Psoas muscle (tissue), 8 donors: ENCODE data around the gene SPATA13. TPM values are rescaled to one million over a fixed set of nuclear protein-coding genes. Genes with fewer than 3 reads are reported as not detected.

ENCODE experiments used
- ATAC-seq, 4 donors: fragments of 200-7000 bp; cut with Tn5 transposase; one replicate each; pipeline ENCODE4 v1.9.1; 2020; ENCODE audit warnings: moderate library complexity in 3 of 4, mild to moderate bottlenecking in 2 of 4
- DNase-seq, 2 donors: peaks; one replicate each; pipeline ENCODE4 v3.0.0-alpha.2; 2020
- H3K27ac ChIP-seq: fragments of 200-600 bp; one replicate; pipeline ENCODE4 v1.8.0; 2022
- H3K27me3 ChIP-seq, 3 donors: fragments of 200-600 bp in 1 of 3; one replicate each; pipeline versions ENCODE4 v1.6.1 to v1.8.0; 2013 to 2022; ENCODE audit warnings: low read length in 2 of 3, mild to moderate bottlenecking in 2 of 3, moderate library complexity in 1 of 3; ENCODE audit not compliant: insufficient read depth in 3 of 3
- H3K36me3 ChIP-seq, 2 donors: fragments of 200-600 bp in 1 of 2; one replicate each; pipeline versions ENCODE4 v1.6.1 to v1.8.0; 2013 to 2022; ENCODE audit warnings: low read depth in 1 of 2, mild to moderate bottlenecking in 1 of 2, moderate library complexity in 1 of 2; ENCODE audit not compliant: insufficient read depth in 1 of 2
- H3K4me1 ChIP-seq: fragments of 200-600 bp; one replicate; pipeline ENCODE4 v1.8.0; 2022
- H3K4me3 ChIP-seq: fragments of 200-600 bp; one replicate; pipeline ENCODE4 v1.8.0; 2022; ENCODE audit warnings: mild to moderate bottlenecking
- H3K9me3 ChIP-seq: fragments of 200-600 bp; one replicate; pipeline ENCODE4 v1.8.0; 2022
- WGBS, 3 donors: extraction: QIAGEN DNeasy Blood & Tissue Kit; methylation state at CpG; one replicate each; pipeline versions ENCODE4 v1.1.6 to v1.1.7; 2013; 5-methylcytosine and 5-hydroxymethylcytosine counted together
- intact Hi-C, 2 donors: fragments of 100-400 bp; cut with DNase I; formaldehyde crosslinking; loops; one replicate each; pipeline versions ENCODE4 v1.11.0 to v1.14.2; 2022
- polyA plus RNA-seq, 3 donors: library from polyadenylated mRNA; stranded (reverse); fragments of 200-250 nt; gene quantifications; one replicate each; pipeline ENCODE4 v1.2.3, GENCODE V29; 2013
- total RNA-seq, 4 donors: library from RNA; stranded (reverse); fragmentation: NEBNext Ultra II Directional in 2 of 4; extraction: Animal tissue kit (Norgen Biotek cat#: 25700) in 2 of 4; gene quantifications; one replicate each; pipeline versions ENCODE4 v1.2.1 to v1.2.4, GENCODE V29; 2021 to 2023
- TF ChIP-seq, protein P1 (sequence below): fragments of 200-600 bp; IDR thresholded peaks from one replicate; pipeline ENCODE4 v1.8.0; 2022; ENCODE audit warnings: antibody characterized with exemption
- donor health status: healthy with polysubstance abuse.
- donor health status: DM: no; HTN: no; CAD: no; lungs with moderate emphysema.
- donor health status: Bipolar disorder and iron deficiency.
- donor health status: healthy.
- donor health status: DM: yes; HTN: yes; CAD: no.
- donor health status: DM: no; HTN: no; CAD: no.
- donor health status: DM: no; HTN: no; CAD: no.
- donor health status: DM: yes; HTN: yes; CAD: no.

The SPATA13 gene
- total and polyA plus RNA-seq, 7 donors: 0.87 to 5.8 (median 2.5) TPM

DNA sequence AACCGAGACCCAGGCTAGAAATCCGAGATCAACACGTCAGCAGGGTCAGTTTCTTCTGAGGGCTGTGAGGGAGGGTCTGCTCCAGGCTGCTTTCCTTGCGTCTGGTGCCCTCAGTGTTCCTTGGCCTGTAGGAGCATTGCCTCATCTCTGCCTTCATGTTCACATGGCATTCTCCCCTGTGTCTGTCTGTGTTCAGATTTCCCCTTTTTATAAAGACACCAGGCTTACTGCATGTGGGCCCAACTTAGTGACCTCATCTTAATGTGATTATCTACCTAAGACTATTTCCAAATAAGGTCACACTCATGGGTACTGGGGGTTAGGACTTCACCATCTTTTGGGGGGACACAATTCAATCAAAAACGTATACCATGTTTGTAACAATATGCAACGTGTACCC lies 91.6 kb downstream of the SPATA13 start:
- ATAC-seq (no peak), DNase-seq (no peak)
- intact Hi-C loops: no loop called here
- H3K4me3 ChIP-seq: no peak overlapping the region
- no peaks in the 10 kb centered on the region for H3K36me3 ChIP-seq
- no peak overlapping the region for H3K27ac ChIP-seq
- no peaks in the 10 kb centered on the region for H3K9me3 ChIP-seq
- TF ChIP-seq, protein P1, sequence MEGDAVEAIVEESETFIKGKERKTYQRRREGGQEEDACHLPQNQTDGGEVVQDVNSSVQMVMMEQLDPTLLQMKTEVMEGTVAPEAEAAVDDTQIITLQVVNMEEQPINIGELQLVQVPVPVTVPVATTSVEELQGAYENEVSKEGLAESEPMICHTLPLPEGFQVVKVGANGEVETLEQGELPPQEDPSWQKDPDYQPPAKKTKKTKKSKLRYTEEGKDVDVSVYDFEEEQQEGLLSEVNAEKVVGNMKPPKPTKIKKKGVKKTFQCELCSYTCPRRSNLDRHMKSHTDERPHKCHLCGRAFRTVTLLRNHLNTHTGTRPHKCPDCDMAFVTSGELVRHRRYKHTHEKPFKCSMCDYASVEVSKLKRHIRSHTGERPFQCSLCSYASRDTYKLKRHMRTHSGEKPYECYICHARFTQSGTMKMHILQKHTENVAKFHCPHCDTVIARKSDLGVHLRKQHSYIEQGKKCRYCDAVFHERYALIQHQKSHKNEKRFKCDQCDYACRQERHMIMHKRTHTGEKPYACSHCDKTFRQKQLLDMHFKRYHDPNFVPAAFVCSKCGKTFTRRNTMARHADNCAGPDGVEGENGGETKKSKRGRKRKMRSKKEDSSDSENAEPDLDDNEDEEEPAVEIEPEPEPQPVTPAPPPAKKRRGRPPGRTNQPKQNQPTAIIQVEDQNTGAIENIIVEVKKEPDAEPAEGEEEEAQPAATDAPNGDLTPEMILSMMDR: no peak
- H3K27me3 ChIP-seq: no peaks in the 10 kb centered on the region
- 75 to 91% (median 90%) methylated on average over 6 of the region's 6 CpGs for WGBS, 3 donors
- H3K4me1 ChIP-seq: no peaks in the 10 kb centered on the region

DNA sequence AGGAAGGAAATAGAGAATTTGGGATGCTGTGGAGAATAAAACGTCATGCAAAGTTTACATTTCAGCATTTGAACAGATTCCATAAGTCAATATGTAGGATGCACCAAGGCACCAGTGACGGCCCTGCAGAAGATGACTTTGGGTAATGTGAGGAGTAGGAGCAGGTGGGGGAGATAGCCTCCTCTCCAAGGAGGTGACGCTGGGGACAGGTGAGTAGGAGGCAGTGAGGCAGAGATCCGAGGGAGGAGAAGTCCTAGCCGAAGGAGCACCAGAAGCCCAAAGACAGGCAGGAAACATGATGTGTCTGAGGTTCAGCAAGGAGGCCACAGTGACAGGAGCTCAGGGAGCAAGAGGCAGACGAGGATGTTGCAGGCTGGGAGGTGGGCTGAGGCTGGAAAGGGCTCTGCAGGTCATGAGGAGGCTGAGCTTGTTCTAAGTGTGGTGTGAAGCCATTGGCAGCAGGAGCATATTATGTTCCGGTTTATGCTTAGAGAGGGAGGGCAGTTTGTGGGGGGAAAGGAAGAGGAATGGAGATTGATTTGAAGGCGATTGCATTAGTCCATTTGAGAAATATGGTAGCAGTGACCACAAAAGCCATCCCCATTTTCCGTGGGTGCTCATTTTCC lies 93.1 kb downstream of the SPATA13 start:
- Histone ChIP-seq H3K4me3 (no peak overlapping the region), H3K27ac (no peak overlapping the region), H3K27me3 (no peaks in the 10 kb centered on the region), H3K36me3 (no peaks in the 10 kb centered on the region), H3K4me1 (no peaks in the 10 kb centered on the region), H3K9me3 (no peaks in the 10 kb centered on the region)
- ATAC-seq: no peak
- intact Hi-C loops: no loop called here
- no peak for DNase-seq
- 81 to 84% (median 84%) methylated on average over 9 of the region's 9 CpGs for WGBS, 3 donors
- TF ChIP-seq, protein P1: no peak

DNA sequence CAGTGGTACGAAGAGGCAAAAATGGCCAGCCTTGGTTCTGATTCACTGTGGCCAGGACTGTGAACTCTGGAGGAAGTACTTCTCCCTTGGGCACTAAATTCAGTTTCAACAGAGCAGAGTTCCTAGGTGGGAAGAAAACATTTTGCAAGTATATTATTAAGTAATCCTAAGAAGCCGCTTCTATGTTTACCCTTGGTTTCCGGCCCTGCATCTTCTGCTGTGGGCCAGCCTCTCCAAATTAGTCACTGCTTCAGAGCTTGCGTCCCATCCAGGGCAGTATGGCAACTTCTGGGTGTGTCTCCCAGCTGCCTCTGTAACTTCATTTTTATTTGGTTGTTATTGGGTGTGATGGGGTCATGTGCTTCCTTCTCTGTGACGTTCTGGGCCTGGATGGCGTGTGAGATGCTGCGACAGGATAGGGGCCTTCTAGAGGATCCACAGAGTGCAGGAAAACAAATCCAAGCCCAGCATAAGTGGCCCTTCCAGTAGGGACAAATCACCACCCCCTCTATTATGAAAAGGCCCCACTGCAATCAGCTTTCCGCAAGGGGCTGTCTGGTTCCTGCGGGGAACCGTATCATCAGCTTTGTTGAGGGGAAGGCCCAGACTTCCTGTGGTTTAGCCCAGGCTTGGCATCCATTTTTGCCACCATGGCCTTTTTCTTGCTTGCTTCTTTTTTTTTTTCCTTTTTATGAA lies 93.8 kb downstream of the SPATA13 start:
- ATAC-seq: no peak
- no peak overlapping the region for H3K4me3 ChIP-seq
- H3K27ac ChIP-seq: no peak overlapping the region
- no peaks in the 10 kb centered on the region for H3K9me3 ChIP-seq
- no peaks in the 10 kb centered on the region for H3K27me3 ChIP-seq
- no peaks in the 10 kb centered on the region for H3K36me3 ChIP-seq
- no peak for DNase-seq
- no peaks in the 10 kb centered on the region for H3K4me1 ChIP-seq
- 74 to 90% (median 86%) methylated on average over 10 of the region's 10 CpGs for WGBS, 3 donors
- TF ChIP-seq, protein P1: no peak
- intact Hi-C loops: no loop called here

DNA sequence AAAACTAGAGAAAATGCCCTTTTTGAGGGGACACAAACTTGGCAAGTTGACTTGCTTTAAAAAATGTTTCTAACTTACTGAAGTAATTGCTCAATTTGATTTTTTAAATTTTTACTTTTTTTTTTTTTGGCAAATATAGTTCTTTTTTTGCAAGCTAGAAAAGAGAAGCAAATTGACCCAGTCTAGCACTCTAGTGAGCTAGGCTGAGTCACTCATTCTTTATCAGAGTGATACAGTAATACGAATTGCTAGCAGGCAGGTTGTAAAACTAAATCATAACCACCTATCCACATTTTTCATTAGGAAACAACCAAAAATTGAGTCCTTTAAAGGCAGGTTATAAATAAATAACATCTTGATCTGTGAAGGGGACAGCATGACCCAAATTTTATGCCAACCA lies 97.0 kb downstream of the SPATA13 start:
- DNase-seq (no peak), ATAC-seq (no peak)
- intact Hi-C loops: no loop called here
- TF ChIP-seq, protein P1: no peak
- no peak overlapping the region for H3K4me3 ChIP-seq
- H3K9me3 ChIP-seq: no peaks in the 10 kb centered on the region
- no peaks in the 10 kb centered on the region for H3K36me3 ChIP-seq
- 78 to 92% (median 86%) methylated on average over 1 of the region's 1 CpG for WGBS, 3 donors
- peaks cover 0 to 1% (median 0%) of the 10 kb centered on the region in 3 donors for H3K27me3 ChIP-seq
- no peaks in the 10 kb centered on the region for H3K4me1 ChIP-seq
- H3K27ac ChIP-seq: no peak overlapping the region
